AG10803 (cell line): ENCODE data around the gene LSAMP.

Source experiments
- DNase-seq: peaks from one replicate; pipeline ENCODE4 v3.0.0; 2010; ENCODE audit warnings: low read depth
- H3K4me3 ChIP-seq: 2 replicates; pipeline ENCODE4 v1.5.1; 2011; ENCODE audit warnings: mild to moderate bottlenecking, low read length, control low read depth
- TF ChIP-seq, protein P1 (sequence below): conservative IDR thresholded peaks from 2 replicates; pipeline ENCODE4 v1.5.1; 2011; ENCODE audit warnings: mild to moderate bottlenecking, low read length, control low read depth, inconsistent platforms

LSAMP gene

DNA sequence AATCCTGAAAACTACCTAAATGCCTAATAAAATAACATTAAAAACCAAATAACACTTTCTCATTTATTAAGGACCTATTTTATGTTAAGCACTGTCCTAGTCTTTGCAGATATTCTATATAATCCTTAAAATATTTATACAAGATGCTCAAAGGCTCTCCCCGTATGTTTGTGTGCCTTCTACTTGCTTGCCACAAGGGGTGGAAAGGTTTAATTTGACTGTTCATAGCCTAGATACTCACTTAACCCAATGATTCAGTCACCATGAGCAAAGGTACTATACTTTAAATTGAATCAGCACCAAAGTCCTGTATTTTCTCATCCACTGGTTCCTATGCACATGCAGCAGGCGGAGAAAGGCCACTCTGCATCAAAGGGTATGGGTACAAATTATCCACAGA, 32.0 kb downstream of the LSAMP start:
- TF ChIP-seq, protein P1, sequence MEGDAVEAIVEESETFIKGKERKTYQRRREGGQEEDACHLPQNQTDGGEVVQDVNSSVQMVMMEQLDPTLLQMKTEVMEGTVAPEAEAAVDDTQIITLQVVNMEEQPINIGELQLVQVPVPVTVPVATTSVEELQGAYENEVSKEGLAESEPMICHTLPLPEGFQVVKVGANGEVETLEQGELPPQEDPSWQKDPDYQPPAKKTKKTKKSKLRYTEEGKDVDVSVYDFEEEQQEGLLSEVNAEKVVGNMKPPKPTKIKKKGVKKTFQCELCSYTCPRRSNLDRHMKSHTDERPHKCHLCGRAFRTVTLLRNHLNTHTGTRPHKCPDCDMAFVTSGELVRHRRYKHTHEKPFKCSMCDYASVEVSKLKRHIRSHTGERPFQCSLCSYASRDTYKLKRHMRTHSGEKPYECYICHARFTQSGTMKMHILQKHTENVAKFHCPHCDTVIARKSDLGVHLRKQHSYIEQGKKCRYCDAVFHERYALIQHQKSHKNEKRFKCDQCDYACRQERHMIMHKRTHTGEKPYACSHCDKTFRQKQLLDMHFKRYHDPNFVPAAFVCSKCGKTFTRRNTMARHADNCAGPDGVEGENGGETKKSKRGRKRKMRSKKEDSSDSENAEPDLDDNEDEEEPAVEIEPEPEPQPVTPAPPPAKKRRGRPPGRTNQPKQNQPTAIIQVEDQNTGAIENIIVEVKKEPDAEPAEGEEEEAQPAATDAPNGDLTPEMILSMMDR = 0 out of 2 replicates have a peak, but pooled peaks have one; percentile 11
- H3K4me3 ChIP-seq = no peak overlapping the region
- no peak for DNase-seq

DNA sequence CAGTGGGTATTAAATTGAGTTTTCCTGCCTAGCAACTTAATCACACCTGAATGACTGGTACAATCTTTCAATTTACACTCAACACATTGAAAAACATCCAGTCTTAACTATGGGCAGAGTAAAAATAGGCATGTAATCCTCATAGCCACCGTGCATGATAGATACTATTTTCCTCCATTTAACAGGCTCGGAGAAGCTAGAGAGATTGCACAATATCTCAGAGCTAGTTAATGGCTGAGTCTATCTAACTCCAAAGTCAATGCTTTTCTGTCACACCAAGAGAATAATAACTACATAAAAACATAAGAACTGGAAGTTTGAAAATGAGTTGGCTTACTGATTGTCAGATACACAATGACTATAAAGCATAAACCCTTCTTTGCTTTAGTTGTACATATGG, 36.8 kb downstream of the LSAMP start:
- TF ChIP-seq, protein P1 = no peak
- no peak for DNase-seq
- no peak overlapping the region for H3K4me3 ChIP-seq

DNA sequence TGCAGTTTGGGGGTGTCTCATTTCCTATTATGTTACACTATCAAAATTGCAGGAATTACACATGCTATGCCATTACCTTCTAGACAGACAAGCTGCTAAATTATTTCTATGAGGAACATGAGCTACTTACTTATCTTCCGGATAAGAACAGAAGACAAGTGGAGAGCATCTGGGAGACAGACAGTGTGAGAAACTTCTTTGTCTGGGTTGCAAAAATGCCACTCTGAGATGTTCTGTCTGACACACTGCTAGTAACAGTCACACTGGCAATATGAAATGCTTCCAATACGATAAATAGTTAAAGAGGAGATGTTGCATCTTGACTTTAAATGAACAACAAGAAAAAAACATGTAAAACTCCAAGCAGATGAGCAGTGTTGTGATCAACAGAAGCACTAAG, 40.1 kb downstream of the LSAMP start:
- DNase-seq = no peak
- TF ChIP-seq, protein P1 = no peak

DNA sequence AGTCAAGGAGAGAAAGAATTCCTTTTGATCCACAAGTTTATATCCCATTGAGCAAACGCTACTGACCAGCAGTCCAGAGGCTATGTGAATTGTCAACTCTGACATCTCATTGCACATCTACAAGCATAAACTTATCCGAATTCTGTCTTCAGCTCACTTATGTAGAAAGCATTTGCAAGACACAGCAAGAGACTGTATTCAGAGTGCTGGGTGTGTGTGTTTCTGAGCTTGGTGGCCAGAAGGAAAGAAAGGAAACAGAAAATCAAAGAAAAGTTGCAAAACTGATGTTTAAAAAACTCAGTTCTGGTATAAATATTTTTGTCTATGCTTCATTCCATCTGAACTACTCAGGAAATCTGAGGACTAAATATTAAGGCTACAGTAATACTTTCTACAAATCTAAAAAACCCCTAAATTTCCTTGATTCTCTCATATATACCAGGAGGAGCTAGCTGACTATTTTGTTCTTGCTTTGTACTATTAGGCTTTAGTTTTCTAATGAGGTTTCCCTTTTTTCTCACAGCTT, 45.5 kb downstream of the LSAMP start:
- no peak for DNase-seq
- H3K4me3 ChIP-seq = no peak overlapping the region
- TF ChIP-seq, protein P1 = no peak

More for the DNA sequence above, 40.1 kb downstream of the LSAMP start:
- no peak overlapping the region for H3K4me3 ChIP-seq

DNA sequence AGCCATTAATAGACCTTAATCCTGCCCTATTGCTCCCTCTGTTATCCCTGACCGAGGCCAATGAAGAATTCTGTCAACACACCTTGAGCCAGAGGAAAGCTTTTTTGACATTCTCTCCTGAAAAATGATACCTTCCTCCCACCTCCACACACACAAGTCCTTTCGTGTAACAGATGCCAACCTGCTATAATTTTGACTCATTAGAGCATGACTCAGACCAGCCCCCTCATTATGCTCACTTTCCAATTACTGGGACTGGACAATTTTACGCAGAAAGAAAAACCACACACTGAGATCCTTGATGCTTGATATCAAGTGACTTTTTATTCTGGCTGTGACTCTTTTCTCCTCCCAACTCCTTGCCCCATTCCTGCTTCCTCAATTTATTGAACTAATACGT, 50.9 kb downstream of the LSAMP start:
- DNase-seq = no peak
- H3K4me3 ChIP-seq = no peak overlapping the region
- TF ChIP-seq, protein P1 = no peak

DNA sequence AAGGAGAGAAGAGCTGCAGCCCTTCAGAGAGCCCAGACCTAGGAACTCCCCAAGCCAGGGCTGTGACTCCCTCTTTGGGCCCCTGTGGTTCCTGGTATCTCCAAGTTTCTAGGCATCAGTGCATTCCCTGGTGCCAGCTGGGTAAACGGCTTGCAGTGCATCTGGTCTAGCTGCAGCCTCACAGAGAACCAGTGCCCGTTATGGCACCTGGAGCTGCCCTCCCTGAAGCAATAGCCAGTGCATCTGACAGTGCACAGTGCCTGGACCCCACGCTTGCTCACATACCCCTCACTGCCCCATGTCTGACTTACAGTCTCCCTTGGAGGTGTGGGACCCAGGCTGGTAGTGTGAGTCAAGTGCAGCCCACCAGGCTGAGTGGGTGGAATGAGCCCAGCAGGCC, 52.1 kb downstream of the LSAMP start:
- TF ChIP-seq, protein P1 = no peak
- no peak overlapping the region for H3K4me3 ChIP-seq
- no peak for DNase-seq

DNA sequence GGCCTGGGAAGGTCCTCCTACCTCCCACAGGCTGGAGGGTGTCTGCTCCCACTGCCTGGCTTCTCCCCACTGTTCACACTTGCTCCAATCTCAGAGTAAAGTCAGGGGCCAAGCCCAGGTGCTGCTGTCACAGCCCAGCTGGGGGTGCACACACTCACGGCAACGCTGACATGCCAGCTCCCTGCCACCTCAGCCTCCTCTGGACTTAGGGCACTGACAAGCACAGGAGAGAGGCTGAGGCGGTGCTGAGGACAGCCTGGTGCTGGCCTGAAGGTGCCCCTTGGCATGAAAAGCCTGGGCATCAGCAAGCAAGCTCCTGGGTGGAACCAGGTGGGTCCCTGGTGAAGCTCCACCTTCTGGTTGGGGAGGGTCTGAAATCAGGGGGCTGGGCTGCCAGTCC, 53.0 kb downstream of the LSAMP start:
- TF ChIP-seq, protein P1 = no peak
- H3K4me3 ChIP-seq = no peak overlapping the region
- DNase-seq = no peak
